ENCODE results near the gene ADGRA1.
"Not testable (repeated sequence)": the region's sequence is repeated elsewhere in the genome, so short reads cannot be mapped to it uniquely, and the experiment has no call there.

ADGRA1 gene

GRCh38 chr10:133137486-133138145, 49.9 kb downstream of the ADGRA1 start:
- not testable (repeated sequence) for H3K27ac ChIP-seq; DNase-seq (ENCODE audit: low read depth, low spot score)

GRCh38 chr10:133139551-133140065, 51.9 kb downstream of the ADGRA1 start:
- DNase-seq (ENCODE audit: low read depth, low spot score): no peak
- H3K27ac ChIP-seq: no peak overlapping the region

GRCh38 chr10:133140417-133141143, 52.9 kb downstream of the ADGRA1 start:
- no peak overlapping the region for H3K27ac ChIP-seq
- DNase-seq (ENCODE audit: low read depth, low spot score): no peak

DNA sequence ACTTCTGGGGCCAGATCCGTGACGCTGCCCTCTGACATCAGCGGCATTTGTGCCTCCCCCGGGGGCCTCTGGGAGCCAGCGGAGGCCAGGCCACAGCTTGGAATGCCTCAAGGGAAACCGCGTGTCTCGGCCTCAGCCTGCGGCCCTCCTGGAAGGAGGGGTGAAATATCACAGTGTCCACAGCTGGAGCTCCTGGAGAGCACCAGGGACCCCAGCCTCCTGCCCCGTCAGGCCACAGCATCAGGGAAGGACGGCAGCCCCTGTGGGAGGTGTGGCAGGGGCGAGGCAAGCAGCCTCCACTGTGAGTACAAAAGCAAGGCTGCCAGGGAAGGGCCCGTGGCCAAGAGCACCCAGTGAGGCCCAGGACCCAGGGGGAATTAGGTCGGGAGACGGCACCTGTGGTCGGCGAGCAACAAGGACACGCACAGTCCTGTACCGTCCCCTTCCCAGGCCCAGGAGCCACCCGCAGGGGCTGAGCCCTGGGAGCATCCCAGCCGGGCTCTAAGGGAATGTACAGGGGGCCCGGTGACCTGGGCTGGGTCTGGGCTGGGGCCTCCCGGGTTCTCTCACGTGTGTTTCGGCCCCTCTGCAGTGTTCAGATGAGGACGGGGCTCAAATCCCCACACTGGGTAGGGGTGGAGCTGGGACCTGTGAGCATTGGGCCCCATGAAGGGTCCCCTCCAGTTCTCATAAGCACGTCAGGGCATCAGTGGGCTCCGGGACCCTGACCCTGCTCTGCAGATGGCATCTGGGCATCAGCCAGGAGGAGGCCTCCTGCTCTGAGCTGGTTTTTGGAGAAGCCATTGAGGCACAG, 53.6 kb downstream of the ADGRA1 start:
- no peak for DNase-seq (ENCODE audit: low read depth, low spot score)
- no peak overlapping the region for H3K27ac ChIP-seq

DNA sequence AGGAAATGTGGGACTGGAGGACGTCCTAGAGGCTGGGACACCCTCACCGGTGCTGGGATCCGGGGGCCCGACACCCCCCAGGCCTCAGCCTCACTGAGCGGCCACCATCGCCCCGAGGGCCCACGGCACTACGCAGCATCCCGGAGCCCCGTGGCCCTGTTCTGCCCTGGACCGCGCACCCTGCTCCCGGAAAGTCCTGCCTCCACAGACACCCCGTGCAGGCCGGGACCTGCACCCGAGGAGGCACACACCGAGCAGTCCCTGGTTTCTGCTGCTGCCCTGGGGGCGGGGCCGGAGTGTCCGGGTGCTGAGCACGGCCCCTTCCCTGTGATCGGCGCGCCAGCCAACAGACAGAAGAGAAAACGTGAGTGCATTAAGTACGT, 54.2 kb downstream of the ADGRA1 start:
- no peak overlapping the region for H3K27ac ChIP-seq
- DNase-seq (ENCODE audit: low read depth, low spot score): no peak

DNA sequence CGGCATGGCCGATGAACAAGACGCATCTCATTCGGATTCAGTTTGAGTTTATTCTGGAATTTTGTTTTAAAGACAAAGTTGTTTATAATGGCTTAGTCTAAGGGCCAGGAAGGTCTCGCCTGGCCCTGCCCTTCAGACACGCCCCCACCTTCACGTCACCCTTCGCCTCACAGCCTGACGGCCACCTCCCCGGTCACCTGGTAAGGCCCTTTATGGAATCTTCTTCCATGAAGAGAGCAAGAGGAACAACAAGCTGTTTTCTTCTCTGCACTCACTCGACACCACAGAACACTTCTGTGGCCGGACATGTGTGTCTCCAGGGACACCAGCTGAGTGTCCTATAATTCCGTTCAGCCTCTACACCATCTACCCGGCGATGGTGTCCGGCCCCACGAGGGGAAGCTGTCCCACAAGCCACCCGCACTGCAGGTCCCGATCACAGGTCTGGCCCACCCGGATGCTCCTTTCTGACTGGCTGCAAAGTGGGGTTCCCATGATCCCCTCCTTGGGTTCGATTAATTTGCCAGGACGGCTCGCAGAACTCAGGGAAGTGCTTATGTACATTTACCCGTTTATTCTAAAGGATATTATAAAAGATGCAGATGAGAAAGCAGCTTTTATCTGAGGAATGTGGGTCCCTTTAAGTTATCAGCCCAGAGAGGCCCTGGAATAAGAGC, 54.9 kb downstream of the ADGRA1 start:
- H3K27ac ChIP-seq: no peak overlapping the region
- DNase-seq (ENCODE audit: low read depth, low spot score): no peak

DNA sequence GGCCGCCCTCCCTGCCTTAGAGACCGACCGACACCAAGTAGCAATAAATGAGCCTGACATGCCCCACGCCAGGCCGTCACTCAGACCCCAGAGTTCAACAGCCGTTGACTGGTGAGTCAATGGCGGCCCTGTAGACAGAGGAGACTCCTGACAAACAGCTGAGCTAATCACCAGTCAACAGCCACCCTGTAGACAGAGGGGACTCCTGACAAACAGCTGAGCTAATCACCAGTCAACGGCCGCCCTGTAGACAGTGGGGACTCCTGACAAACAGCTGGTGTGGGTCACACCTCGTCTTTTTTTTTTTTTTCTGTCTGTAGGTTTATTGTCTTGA, 55.4 kb downstream of the ADGRA1 start:
- no peak overlapping the region for H3K27ac ChIP-seq
- no peak for DNase-seq (ENCODE audit: low read depth, low spot score)

DNA sequence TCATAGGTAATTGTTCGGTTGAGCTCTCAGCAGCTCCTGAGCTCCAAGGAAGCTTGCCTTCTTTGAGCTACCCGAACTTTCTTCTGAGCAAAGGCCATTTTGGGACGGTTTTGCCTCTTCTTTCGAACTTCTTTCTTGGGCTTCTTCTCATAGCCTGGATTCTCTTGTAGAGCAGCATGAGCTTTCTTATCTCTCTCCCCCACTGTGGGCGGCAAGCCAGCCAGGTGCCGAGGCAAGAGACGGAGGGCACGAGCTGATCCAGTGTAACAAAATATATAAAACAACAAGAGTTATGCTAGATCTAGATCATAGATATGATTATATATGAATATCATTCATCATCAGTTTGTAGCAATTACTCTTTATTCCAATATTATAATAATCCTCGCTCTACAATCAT, 55.8 kb downstream of the ADGRA1 start:
- no peak overlapping the region for H3K27ac ChIP-seq
- DNase-seq (ENCODE audit: low read depth, low spot score): no peak

- no peak for DNase-seq (ENCODE audit: low read depth, low spot score)
- H3K27ac ChIP-seq: no peak overlapping the region
These were observed 57.0 kb downstream of the ADGRA1 start for GRCh38 chr10:133144771-133145170.

DNA sequence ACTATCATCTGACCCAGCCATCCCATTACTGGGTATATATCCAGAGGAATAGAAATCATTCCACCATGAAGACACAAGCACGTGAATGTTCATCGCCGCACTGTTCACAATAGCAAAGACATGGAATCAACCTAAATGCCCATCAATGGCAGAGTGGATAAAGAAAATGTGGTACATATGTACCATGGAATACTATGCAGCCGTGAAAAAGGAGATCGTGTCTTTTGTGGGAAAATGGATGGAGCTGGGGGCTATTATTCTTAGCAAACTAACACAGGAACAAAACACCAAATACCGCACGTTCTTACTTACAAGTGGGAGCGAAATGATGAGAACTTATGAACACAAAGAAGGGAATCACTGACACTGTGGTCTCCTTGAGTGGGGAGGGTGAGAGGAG, 62.5 kb downstream of the ADGRA1 start:
- DNase-seq (ENCODE audit: low read depth, low spot score): no peak

GRCh38 chr10:133150656-133151055, 62.9 kb downstream of the ADGRA1 start:
- H3K27ac ChIP-seq: no peak overlapping the region
- DNase-seq (ENCODE audit: low read depth, low spot score): no peak

More for the DNA sequence above, 62.5 kb downstream of the ADGRA1 start:
- no peak overlapping the region for H3K27ac ChIP-seq

DNA sequence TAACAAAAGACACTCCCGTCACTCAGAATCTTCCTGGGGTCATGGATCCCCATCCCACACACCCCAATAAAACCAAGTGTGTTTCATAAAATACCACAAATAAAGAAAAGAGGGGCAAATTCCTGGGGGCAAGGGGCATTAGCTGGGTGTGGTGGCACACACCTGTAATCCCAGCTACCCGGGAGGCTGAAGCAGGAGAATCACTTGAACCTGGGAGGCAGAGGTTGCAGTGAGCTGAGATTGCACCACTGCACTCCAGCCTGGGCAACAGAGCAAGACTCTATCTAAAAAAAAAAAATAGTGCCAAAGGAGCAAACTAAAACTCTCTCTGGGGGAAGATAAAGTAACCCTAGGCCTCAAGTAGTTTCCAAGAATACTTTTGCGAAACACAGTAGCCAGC, 63.3 kb downstream of the ADGRA1 start:
- H3K27ac ChIP-seq; DNase-seq (ENCODE audit: low read depth, low spot score): not testable (repeated sequence)

GRCh38 chr10:133151543-133151972, 63.8 kb downstream of the ADGRA1 start:
- no peak for DNase-seq (ENCODE audit: low read depth, low spot score)
- H3K27ac ChIP-seq: no peak overlapping the region

DNA sequence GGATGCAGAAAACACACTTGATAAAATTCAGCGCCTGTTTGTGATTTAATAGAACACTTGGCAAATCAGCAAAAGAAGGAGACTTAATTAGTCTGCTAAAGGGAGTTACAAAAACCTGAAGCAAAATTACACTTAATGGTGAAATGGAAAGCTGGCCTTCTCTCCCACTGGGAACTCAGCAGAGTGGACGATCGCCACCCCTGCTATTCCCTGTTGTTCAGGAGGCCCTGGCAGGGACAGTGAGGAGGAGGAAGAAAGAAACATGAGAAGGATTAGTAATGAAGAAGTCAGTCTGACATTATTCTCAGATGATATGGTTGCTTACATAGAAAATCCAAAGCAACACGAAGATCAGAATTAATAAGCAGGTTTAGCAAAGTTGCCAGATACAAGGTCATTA, 66.7 kb downstream of the ADGRA1 start:
- no peak for DNase-seq (ENCODE audit: low read depth, low spot score)
- no peak overlapping the region for H3K27ac ChIP-seq

DNA sequence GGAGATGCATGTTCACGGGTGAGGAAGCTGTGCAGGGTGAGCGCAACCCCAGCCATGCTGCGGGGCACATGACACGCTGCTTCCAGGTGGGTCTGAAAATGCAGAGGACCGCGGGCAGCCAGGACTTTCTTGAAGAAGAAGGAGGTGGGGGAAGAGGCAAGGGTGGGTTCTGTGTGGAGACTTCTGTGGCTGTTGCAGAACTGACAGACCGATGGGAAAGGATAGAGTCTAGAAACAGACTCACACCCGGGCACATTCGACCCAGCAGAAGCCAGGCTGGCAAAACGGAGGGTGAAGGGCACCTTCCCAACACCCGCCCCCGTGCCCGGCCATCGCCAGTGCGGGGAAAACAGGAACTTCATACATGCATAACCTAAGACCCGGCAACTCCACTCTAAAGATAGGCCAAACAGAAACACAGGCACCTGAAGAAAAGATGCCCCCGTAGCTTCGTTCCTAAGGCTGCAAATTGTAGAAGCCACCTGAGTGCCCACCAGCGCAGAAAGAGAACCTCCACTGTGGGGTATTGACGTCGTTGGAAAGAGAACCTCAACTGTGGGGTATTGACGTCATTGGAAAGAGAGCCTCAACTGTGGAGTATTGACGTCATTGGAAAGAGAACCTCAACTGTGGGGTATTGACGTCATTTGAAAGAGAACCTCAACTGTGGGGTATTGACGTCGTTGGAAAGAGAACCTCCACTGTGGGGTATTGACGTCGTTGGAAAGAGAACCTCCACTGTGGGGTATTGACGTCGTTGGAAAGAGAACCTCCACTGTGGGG, 67.5 kb downstream of the ADGRA1 start:
- DNase-seq (ENCODE audit: low read depth, low spot score): no peak
- H3K27ac ChIP-seq: no peak overlapping the region

DNA sequence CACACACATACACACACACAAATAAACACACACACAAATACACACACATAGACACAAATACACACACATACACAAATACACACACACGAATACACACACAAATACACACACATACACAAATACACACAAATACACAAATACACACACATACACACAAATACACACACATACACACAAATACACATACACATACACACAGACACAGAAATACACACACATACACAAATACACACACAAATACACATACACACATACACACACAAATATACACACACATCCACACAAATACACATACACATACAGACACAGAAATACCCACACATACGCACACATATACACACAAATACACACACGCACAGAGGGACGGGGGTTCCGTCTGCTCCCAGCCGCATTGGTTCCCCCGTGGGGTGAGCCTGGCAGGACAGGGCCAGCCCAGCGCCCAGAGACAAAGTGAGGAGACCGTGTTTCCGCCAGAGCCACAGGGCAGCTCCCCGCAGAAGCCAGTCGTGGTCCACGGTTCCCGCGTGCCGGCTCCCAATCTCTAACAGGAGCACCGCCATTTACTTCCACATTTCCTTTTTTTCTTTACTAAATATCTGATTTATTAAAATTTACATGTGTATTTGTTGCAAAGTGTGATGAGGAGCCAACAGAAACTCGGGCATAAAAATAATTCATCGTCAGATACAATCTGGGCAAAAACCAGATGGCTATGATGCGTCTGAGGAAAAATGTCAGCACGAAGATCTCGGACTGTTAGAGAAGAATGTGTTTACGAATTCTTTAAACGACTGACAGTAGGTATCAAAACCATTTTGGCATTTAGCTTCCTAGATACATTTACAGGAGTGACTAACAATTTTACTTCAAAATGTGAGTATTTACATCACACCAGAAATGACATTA, 69.2 kb downstream of the ADGRA1 start:
- DNase-seq (ENCODE audit: low read depth, low spot score): no peak
- H3K27ac ChIP-seq: no peak overlapping the region

- no peak overlapping the region for H3K27ac ChIP-seq
- DNase-seq (ENCODE audit: low read depth, low spot score): no peak
These were observed 70.1 kb downstream of the ADGRA1 start for GRCh38 chr10:133157662-133158436.

DNA sequence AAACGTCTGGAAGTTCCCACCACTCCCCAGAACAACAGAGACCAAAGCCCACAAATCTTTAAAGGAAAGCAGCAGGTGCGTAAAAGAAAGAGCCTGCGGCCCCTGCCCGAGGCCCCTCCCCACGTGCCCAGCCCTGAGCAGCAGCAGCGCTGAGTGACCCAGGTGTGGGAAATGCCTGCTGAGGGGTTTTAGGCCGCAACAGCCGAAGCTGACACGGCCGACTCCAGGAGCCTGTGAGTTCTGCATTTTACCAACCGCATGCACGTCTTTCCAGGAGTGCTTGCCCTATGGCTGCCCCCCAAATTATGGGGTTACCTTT, 70.7 kb downstream of the ADGRA1 start:
- H3K27ac ChIP-seq: no peak overlapping the region
- no peak for DNase-seq (ENCODE audit: low read depth, low spot score)

All from epithelial cell of prostate (primary cell).